ENCODE results near the gene POLE2. TPM values are rescaled to one million over a fixed set of nuclear protein-coding genes. Genes with fewer than 3 reads are reported as not detected.
"Not testable (repeated sequence)": the region's sequence is repeated elsewhere in the genome, so short reads cannot be mapped to it uniquely, and the experiment has no call there.

The POLE2 gene, protein sequence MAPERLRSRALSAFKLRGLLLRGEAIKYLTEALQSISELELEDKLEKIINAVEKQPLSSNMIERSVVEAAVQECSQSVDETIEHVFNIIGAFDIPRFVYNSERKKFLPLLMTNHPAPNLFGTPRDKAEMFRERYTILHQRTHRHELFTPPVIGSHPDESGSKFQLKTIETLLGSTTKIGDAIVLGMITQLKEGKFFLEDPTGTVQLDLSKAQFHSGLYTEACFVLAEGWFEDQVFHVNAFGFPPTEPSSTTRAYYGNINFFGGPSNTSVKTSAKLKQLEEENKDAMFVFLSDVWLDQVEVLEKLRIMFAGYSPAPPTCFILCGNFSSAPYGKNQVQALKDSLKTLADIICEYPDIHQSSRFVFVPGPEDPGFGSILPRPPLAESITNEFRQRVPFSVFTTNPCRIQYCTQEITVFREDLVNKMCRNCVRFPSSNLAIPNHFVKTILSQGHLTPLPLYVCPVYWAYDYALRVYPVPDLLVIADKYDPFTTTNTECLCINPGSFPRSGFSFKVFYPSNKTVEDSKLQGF
- total RNA-seq: 1 to 10 TPM in 2 of 4 donors, not detected in 2; 1.5 to 3.6 TPM

DNA sequence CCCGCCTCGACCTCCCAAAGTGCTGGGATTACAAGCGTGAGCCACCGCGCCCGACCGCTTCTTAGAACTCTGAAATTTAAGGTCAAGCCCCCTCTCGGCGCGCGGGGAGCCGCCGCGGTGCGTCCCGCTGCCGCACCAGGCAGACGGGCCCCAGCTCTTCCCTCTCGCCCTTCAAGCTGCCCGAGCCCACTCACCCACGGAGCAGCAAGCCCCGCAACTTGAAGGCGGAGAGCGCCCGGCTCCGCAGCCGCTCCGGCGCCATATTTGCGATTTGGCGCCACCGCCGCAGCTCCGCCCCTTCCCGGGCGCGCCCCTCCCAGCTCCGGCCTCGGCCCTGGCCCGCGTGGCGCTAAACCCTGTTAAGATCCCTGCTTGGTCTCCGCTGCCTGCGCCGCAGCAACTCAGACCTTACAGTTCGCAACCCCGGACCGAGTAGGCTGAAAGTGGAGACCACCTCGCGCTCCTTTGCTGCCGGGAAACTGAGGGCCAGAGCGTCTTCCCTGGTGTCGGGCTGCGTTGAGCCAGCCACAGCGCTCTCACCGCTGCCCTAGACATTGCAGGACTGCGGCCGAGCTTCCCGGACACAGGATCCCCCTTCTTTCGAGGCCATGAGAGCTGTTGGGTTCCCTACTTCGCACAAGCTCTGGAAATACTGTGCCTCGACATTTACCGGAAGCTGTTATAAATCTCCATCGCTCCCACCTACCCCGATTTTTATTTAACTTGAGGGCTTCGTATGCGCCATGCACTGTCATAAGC, at the start of gene POLE2:
Gene POLE2, minus strand, starts transcription at position 273 of the 759 bp plus-strand sequence. Its CDS starts 11 bp downstream, at position 262.
- H3K36me3 ChIP-seq: no peaks in the 10 kb centered on the region
- TF ChIP-seq CTCF (IDR thresholded peaks at IDR 0.05 in 4 of 5, conservative IDR thresholded peaks at IDR 0.05 in 1 of 5) (peak in 1 of 5 experiments; percentile 15), POLR2A (IDR thresholded peaks at IDR 0.05) (no peak)
- in situ Hi-C loops (cut with MboI; ENCODE audit: low sequenced_read_pairs in 4 of 4): no loop called here
- H3K9me3 ChIP-seq: no peaks in the 10 kb centered on the region
- peak within 1 kb of the TSS; percentile 71 to 81 (median 80) for H3K4me3 ChIP-seq
- DNase-seq (peak; percentile 31 to 49), ATAC-seq (peak; percentile 73 to 77)
- intact Hi-C loops (cut with DNase I; ENCODE audit: low total_unique reads): no loop called here
- H3K4me1 ChIP-seq: peaks cover 4 to 5% of the 10 kb centered on the region in 2 donors
- no peaks in the 10 kb centered on the region for H3K27me3 ChIP-seq
- peak within 1 kb of the TSS; percentile 78 to 85 (median 83) for H3K27ac ChIP-seq

DNA sequence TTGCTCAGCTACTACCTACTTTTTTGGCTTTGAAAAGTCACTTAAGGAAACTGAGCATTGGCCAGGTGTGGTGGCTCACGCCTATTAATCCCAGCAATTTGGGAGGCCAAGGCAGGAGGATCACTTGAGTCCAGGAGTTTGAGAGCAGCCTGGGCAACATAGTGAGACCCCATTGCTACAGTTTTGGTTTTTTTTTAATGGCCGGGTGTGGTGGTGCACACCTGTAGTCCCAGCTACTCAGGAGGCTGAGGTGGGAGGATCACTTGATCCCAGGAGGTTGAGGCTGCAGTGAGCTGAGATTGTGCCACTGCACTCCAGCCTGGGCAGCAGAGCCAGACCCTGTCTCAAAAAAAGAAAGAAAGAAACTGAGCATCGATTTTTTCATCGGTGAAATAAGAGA, 47.7 kb upstream of the POLE2 start:
- ATAC-seq; in situ Hi-C loops (cut with MboI; ENCODE audit: low sequenced_read_pairs in 4 of 4); H3K4me3 ChIP-seq; H3K4me1 ChIP-seq; H3K9me3 ChIP-seq; intact Hi-C loops (cut with DNase I; ENCODE audit: low total_unique reads); DNase-seq; H3K27me3 ChIP-seq; H3K27ac ChIP-seq: not testable (repeated sequence)
- peaks cover 0 to 35% of the 10 kb centered on the region in 2 donors for H3K36me3 ChIP-seq

DNA sequence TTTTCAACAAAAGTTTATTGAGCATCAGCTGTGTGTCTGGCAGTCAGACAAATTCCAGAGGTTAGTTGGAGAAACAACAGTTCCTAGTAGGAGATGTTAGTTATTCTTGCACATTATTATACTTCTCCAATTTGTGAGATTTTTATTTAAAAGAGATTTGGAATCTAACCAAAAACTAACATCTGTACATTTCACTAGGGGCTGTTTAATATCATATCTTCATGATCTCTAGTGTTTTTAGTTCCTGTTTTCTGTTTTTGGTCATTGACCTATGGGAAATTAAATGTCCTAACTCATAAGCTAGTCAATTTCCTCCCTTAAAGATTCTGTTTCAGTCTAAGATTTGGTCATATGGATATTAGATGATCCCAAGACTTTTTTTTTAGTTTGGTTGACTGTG, 45.8 kb upstream of the POLE2 start:
- DNase-seq: no peak
- Histone ChIP-seq H3K9me3 (no peaks in the 10 kb centered on the region), H3K4me3 (no peak overlapping the region), H3K36me3 (peaks cover 0 to 41% of the 10 kb centered on the region in 2 donors), H3K4me1 (no peaks in the 10 kb centered on the region), H3K27me3 (no peaks in the 10 kb centered on the region), H3K27ac (no peak overlapping the region)
- no peak for TF ChIP-seq POLR2A (IDR thresholded peaks at IDR 0.05)
- no peak for TF ChIP-seq CTCF (IDR thresholded peaks at IDR 0.05 in 4 of 5, conservative IDR thresholded peaks at IDR 0.05 in 1 of 5)
- intact Hi-C loops (cut with DNase I; ENCODE audit: low total_unique reads): no loop called here
- in situ Hi-C loops (cut with MboI; ENCODE audit: low sequenced_read_pairs in 4 of 4): no loop called here
- ATAC-seq: no peak

GRCh38 chr14:49732896-49733295, 44.9 kb upstream of the POLE2 start:
- in situ Hi-C loops (cut with MboI; ENCODE audit: low sequenced_read_pairs in 4 of 4) (no loop called here), intact Hi-C loops (cut with DNase I; ENCODE audit: low total_unique reads) (no loop called here)
- Histone ChIP-seq H3K9me3 (no peaks in the 10 kb centered on the region), H3K4me1 (no peaks in the 10 kb centered on the region), H3K27ac (no peak overlapping the region), H3K36me3 (peaks cover 0 to 44% of the 10 kb centered on the region in 2 donors), H3K4me3 (no peak overlapping the region), H3K27me3 (no peaks in the 10 kb centered on the region)
- ATAC-seq (no peak), DNase-seq (no peak)
- no peak for TF ChIP-seq POLR2A (IDR thresholded peaks at IDR 0.05)
- TF ChIP-seq CTCF (IDR thresholded peaks at IDR 0.05 in 4 of 5, conservative IDR thresholded peaks at IDR 0.05 in 1 of 5): no peak

DNA sequence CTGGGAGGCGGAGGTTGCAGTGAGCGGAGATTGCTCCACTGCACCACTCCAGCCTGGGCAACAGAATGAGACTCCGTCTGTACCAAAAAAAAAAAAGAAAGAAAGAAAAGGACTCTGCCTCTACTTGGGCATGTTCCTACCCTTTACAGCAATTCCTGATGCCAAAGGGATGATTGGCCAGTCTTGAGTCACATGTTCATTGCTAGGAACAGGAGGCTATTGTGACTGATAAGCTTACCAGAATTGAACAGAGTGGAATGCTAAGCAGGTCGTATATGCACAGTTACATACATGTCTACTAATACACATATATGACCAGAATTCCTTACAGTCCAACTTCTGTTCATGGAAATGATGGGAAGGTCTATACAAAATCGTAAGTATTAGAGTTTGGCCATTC, 39.2 kb upstream of the POLE2 start:
- Histone ChIP-seq H3K4me3 (no peak overlapping the region), H3K9me3 (no peaks in the 10 kb centered on the region), H3K27me3 (no peaks in the 10 kb centered on the region), H3K27ac (no peak overlapping the region), H3K4me1 (no peaks in the 10 kb centered on the region), H3K36me3 (peaks cover 0 to 59% of the 10 kb centered on the region in 2 donors)
- in situ Hi-C loops (cut with MboI; ENCODE audit: low sequenced_read_pairs in 4 of 4) (no loop called here), intact Hi-C loops (cut with DNase I; ENCODE audit: low total_unique reads) (no loop called here)
- ATAC-seq (no peak), DNase-seq (no peak)
- TF ChIP-seq CTCF (IDR thresholded peaks at IDR 0.05 in 4 of 5, conservative IDR thresholded peaks at IDR 0.05 in 1 of 5): no peak
- TF ChIP-seq POLR2A (IDR thresholded peaks at IDR 0.05): no peak

DNA sequence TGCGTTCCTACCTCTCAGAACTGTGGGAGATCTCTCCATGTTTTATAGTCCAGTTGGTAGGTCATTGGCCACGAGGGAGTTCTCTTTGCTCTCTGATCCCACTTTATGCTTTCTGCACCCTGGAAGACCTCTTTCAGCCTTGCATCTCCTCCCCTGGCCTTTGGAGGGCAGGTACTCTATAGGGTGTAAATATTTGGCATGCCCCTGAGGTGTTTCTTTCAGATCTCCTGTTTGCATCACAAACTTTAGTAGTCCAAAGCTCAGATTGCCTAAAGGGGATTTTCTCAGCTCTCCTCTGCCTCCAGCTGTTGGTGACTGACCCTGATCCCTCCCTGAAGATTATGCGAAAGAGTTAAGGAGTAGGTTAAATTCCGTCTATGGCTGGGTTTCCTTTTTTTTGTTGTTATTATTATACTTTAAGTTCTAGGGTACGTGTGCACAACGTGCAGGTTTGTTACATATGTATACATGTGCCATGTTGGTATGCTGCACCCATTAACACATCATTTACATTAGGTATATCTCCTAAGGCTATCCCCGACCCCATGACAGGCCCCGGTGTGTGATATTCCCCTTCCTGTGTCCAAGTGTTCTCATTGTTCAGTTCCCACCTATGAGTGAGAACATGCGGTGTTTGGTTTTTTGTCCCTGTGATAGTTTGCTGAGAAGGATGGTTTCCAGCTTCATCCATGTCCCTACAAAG, 33.9 kb upstream of the POLE2 start:
- peaks cover 0 to 36% of the 10 kb centered on the region in 2 donors for H3K36me3 ChIP-seq
- H3K27ac ChIP-seq; intact Hi-C loops (cut with DNase I; ENCODE audit: low total_unique reads); H3K4me3 ChIP-seq; DNase-seq; H3K9me3 ChIP-seq; H3K27me3 ChIP-seq; H3K4me1 ChIP-seq; ATAC-seq: not testable (repeated sequence)
- in situ Hi-C loops (cut with MboI; ENCODE audit: low sequenced_read_pairs in 4 of 4): loop anchor here in 1 of 4 donors (25.0 kb wide), 1 partner anchor 260 kb away; no protein-coding TSS in a partner anchor
